HepG2 (cell line): ENCODE data around the gene ITGB7. TPM values are rescaled to one million over a fixed set of nuclear protein-coding genes. Genes with fewer than 3 reads are reported as not detected.

Source experiments
- AKAP8 ChIP-seq: sonication (generic); formaldehyde crosslinking; IDR thresholded peaks from 2 replicates; pipeline ENCODE4 v1.5.1; 2020; ENCODE audit warnings: mild to moderate bottlenecking, missing genetic modification reagents
- FOSL2 ChIP-seq: sonication (generic); formaldehyde crosslinking; IDR thresholded peaks from 2 replicates; pipeline ENCODE4 v1.4.0; 2020; ENCODE audit warnings: missing genetic modification reagents
- HOXA9 ChIP-seq: sonication (generic); formaldehyde crosslinking; IDR thresholded peaks from 2 replicates; pipeline ENCODE4 v1.8.1; 2022; ENCODE audit warnings: missing genetic modification reagents, mild to moderate bottlenecking, moderate library complexity, borderline replicate concordance
- HOXD1 ChIP-seq: sonication (generic); formaldehyde crosslinking; IDR thresholded peaks from 2 replicates; pipeline ENCODE4 v1.5.0; 2020; ENCODE audit warnings: missing genetic modification reagents
- MED1 ChIP-seq: sonication (generic); formaldehyde crosslinking; IDR thresholded peaks from 2 replicates; pipeline ENCODE4 v1.4.0; 2020; ENCODE audit warnings: missing genetic modification reagents
- MEIS1 ChIP-seq: sonication (generic); formaldehyde crosslinking; IDR thresholded peaks from 2 replicates; pipeline ENCODE4 v1.9.0; 2021; ENCODE audit warnings: mild to moderate bottlenecking, missing genetic modification reagents, moderate library complexity, borderline replicate concordance
- PHF20 ChIP-seq: sonication (generic); formaldehyde crosslinking; IDR thresholded peaks from 2 replicates; pipeline ENCODE4 v1.5.0; 2020; ENCODE audit warnings: mild to moderate bottlenecking, missing genetic modification reagents
- RBM39 ChIP-seq: fragments of 200-400 bp; formaldehyde crosslinking; IDR thresholded peaks from one replicate; pipeline ENCODE4 v1.6.1; 2018; ENCODE audit warnings: antibody characterized with exemption, mild to moderate bottlenecking, low read depth, low read length; ENCODE audit not compliant: poor library complexity, severe bottlenecking
- RFX5 ChIP-seq: IDR thresholded peaks from 2 replicates; pipeline ENCODE4 v1.6.1; 2011; ENCODE audit warnings: low read depth, low read length, improper control_type of control experiment
- SNRNP70 ChIP-seq: fragments of 200-400 bp; formaldehyde crosslinking; IDR thresholded peaks from 2 replicates; pipeline ENCODE4 v1.6.1; 2017; ENCODE audit warnings: mild to moderate bottlenecking, low read depth, low read length, moderate library complexity
- SP2 ChIP-seq: sonication (generic); formaldehyde crosslinking; IDR thresholded peaks from 2 replicates; pipeline ENCODE4 v1.5.1; 2020; ENCODE audit warnings: mild to moderate bottlenecking, missing genetic modification reagents
- ZFY ChIP-seq: sonication (generic); formaldehyde crosslinking; IDR thresholded peaks from 2 replicates; pipeline ENCODE4 v1.4.0; 2020; ENCODE audit warnings: missing genetic modification reagents
- ZIK1 ChIP-seq: sonication (generic); formaldehyde crosslinking; IDR thresholded peaks from 2 replicates; pipeline ENCODE4 v1.5.0; 2020; ENCODE audit warnings: mild to moderate bottlenecking, low read depth, missing genetic modification reagents, borderline replicate concordance
- ZKSCAN1 ChIP-seq: fragments of 150-350 bp; IDR thresholded peaks from 2 replicates; pipeline ENCODE4 v1.6.1; 2014; ENCODE audit warnings: low read length
- ZNF431 ChIP-seq: sonication (generic); formaldehyde crosslinking; IDR thresholded peaks from 2 replicates; pipeline ENCODE4 v1.9.0; 2022; ENCODE audit warnings: missing genetic modification reagents, low read depth, mild to moderate bottlenecking, borderline replicate concordance
- ZNF724P ChIP-seq: sonication (generic); formaldehyde crosslinking; IDR thresholded peaks from 2 replicates; pipeline ENCODE4 v1.8.0; 2022; ENCODE audit warnings: missing genetic modification reagents, borderline replicate concordance
- polyA plus RNA-seq, 8 experiments: library from polyadenylated mRNA; depleted of rRNA in 3 of 8; stranded (reverse) in 7 of 8; unstranded in 1 of 8; fragments of >200 nt; fragmentation: Illumina TruSeq in 4 of 8; extraction: Trizol in 4 of 8; gene quantifications; 2 replicates each; pipeline versions ENCODE4 v1.2.1 to v1.2.3, GENCODE V29; 2011 to 2016; ENCODE audit warnings: low read depth in 4 of 8, missing spikeins in 1 of 8, mixed read lengths in 1 of 8; ENCODE audit not compliant: insufficient read depth in 1 of 8
- total RNA-seq, 5 experiments: library from RNA; depleted of rRNA; stranded (reverse); fragments of >200 nt; fragmentation: Illumina TruSeq; extraction: Trizol; gene quantifications; 2 replicates each; pipeline ENCODE4 v1.2.3, GENCODE V29; 2016; ENCODE audit warnings: low read depth in 1 of 5
- TF ChIP-seq, protein P1 (sequence below): IDR thresholded peaks from 2 replicates; pipeline ENCODE4 v1.6.1; 2016; ENCODE audit warnings: mild to moderate bottlenecking
- TF ChIP-seq, protein P2 (sequence below): sonication (generic); formaldehyde crosslinking; IDR thresholded peaks from 2 replicates; pipeline ENCODE4 v1.9.0; 2021; ENCODE audit warnings: mild to moderate bottlenecking, missing genetic modification reagents
- TF ChIP-seq, protein P3 (sequence below): sonication (generic); formaldehyde crosslinking; IDR thresholded peaks from 2 replicates; pipeline ENCODE4 v1.8.0; 2022; ENCODE audit warnings: mild to moderate bottlenecking, missing genetic modification reagents, moderate library complexity

The ITGB7 gene
- total and polyA plus RNA-seq, 2 of the 13 experiments (the other 11 are each of a cell fraction or from before 2014, with no cell fraction given) = 0.16 to 0.18 TPM

DNA sequence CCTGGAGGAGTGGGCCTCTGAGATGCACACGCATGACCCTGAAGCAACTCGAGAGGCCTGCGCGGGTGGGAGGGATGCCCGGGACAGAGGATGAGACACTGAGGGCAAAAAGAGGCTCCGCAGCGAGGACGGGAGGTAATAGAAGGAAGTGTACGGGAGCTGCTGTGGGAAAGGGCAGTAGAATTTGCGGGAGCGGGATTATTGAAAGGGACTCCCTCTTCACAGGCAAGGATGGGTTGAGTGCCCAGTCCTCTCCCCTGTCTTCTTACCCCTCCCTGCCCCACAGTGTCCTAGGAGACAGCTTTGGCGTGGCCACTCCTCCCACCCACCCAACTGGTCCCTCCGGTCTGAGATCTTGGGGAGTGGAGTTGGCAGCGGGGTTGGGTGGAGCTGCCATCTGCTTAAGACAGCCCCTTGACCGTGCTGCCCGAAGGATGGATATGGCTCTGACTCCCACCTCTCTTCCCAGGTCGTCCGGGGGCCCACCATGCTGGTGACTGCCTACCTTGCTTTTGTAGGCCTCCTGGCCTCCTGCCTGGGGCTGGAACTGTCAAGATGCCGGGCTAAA, 45.4 kb upstream of the ITGB7 start (continued):
- TF ChIP-seq ZNF724P (CRISPR knock-in tag) (no peak), RBM39 (peak; percentile 0), MEIS1 (no peak), HOXD1 (CRISPR knock-in tag) (peak; percentile 8; the same call in 1 of the 2 replicates), ZKSCAN1 (no peak), HOXA9 (CRISPR knock-in tag) (0 out of 2 replicates have a peak, but pooled peaks have one; percentile 10), SNRNP70 (no peak), SP2 (CRISPR knock-in tag) (peak; percentile 38; the same call in 1 of the 2 replicates), ZNF431 (CRISPR knock-in tag) (0 out of 2 replicates have a peak, but pooled peaks have one; percentile 11), PHF20 (CRISPR knock-in tag) (peak; percentile 33), ZIK1 (CRISPR knock-in tag) (peak; percentile 66; the same call in 1 of the 2 replicates), RFX5 (no peak), MED1 (peak; percentile 2; the same call in 1 of the 2 replicates), ZFY (CRISPR knock-in tag) (peak; percentile 44; the same call in 1 of the 2 replicates), FOSL2 (CRISPR knock-in tag) (peak; percentile 3; the same call in 1 of the 2 replicates), AKAP8 (CRISPR knock-in tag) (no peak)
- TF ChIP-seq, protein P1, sequence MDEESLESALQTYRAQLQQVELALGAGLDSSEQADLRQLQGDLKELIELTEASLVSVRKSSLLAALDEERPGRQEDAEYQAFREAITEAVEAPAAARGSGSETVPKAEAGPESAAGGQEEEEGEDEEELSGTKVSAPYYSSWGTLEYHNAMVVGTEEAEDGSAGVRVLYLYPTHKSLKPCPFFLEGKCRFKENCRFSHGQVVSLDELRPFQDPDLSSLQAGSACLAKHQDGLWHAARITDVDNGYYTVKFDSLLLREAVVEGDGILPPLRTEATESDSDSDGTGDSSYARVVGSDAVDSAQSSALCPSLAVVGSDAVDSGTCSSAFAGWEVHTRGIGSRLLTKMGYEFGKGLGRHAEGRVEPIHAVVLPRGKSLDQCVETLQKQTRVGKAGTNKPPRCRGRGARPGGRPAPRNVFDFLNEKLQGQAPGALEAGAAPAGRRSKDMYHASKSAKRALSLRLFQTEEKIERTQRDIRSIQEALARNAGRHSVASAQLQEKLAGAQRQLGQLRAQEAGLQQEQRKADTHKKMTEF (CRISPR knock-in tag) = 0 out of 2 replicates have a peak, but pooled peaks have one; percentile 5
- TF ChIP-seq, protein P2, sequence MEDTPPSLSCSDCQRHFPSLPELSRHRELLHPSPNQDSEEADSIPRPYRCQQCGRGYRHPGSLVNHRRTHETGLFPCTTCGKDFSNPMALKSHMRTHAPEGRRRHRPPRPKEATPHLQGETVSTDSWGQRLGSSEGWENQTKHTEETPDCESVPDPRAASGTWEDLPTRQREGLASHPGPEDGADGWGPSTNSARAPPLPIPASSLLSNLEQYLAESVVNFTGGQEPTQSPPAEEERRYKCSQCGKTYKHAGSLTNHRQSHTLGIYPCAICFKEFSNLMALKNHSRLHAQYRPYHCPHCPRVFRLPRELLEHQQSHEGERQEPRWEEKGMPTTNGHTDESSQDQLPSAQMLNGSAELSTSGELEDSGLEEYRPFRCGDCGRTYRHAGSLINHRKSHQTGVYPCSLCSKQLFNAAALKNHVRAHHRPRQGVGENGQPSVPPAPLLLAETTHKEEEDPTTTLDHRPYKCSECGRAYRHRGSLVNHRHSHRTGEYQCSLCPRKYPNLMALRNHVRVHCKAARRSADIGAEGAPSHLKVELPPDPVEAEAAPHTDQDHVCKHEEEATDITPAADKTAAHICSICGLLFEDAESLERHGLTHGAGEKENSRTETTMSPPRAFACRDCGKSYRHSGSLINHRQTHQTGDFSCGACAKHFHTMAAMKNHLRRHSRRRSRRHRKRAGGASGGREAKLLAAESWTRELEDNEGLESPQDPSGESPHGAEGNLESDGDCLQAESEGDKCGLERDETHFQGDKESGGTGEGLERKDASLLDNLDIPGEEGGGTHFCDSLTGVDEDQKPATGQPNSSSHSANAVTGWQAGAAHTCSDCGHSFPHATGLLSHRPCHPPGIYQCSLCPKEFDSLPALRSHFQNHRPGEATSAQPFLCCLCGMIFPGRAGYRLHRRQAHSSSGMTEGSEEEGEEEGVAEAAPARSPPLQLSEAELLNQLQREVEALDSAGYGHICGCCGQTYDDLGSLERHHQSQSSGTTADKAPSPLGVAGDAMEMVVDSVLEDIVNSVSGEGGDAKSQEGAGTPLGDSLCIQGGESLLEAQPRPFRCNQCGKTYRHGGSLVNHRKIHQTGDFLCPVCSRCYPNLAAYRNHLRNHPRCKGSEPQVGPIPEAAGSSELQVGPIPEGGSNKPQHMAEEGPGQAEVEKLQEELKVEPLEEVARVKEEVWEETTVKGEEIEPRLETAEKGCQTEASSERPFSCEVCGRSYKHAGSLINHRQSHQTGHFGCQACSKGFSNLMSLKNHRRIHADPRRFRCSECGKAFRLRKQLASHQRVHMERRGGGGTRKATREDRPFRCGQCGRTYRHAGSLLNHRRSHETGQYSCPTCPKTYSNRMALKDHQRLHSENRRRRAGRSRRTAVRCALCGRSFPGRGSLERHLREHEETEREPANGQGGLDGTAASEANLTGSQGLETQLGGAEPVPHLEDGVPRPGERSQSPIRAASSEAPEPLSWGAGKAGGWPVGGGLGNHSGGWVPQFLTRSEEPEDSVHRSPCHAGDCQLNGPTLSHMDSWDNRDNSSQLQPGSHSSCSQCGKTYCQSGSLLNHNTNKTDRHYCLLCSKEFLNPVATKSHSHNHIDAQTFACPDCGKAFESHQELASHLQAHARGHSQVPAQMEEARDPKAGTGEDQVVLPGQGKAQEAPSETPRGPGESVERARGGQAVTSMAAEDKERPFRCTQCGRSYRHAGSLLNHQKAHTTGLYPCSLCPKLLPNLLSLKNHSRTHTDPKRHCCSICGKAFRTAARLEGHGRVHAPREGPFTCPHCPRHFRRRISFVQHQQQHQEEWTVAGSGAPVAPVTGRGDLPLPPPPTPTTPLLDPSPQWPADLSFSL (CRISPR knock-in tag) = no peak
- TF ChIP-seq, protein P3, sequence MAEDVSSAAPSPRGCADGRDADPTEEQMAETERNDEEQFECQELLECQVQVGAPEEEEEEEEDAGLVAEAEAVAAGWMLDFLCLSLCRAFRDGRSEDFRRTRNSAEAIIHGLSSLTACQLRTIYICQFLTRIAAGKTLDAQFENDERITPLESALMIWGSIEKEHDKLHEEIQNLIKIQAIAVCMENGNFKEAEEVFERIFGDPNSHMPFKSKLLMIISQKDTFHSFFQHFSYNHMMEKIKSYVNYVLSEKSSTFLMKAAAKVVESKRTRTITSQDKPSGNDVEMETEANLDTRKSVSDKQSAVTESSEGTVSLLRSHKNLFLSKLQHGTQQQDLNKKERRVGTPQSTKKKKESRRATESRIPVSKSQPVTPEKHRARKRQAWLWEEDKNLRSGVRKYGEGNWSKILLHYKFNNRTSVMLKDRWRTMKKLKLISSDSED = no peak
